Erythroblast (primary cell): ENCODE measurements around the gene SCLY.

Experiments used
- DNase-seq, 2 experiments: peaks; one replicate each; lab custom pipeline; 2025; lab: John Stamatoyannopoulos, UW
- GATA1 ChIP-seq: IDR thresholded peaks from 2 replicates; pipeline ENCODE4 v1.6.1; 2011; ENCODE audit warnings: low read depth, mild to moderate bottlenecking, control low read depth, low read length, moderate library complexity
- POLR2A ChIP-seq: IDR thresholded peaks from 2 replicates; pipeline ENCODE4 v1.6.1; 2011; ENCODE audit warnings: mild to moderate bottlenecking, low read length

Gene SCLY

GRCh38 chr2:238140040-238140439 lies 79.2 kb downstream of the SCLY start:
- TF ChIP-seq POLR2A: no peak
- TF ChIP-seq GATA1: no peak
- no peak for DNase-seq

- no peak for DNase-seq
- no peak for TF ChIP-seq GATA1
- TF ChIP-seq POLR2A: no peak
Observed at GRCh38 chr2:238140721-238141540, 80.1 kb downstream of the SCLY start.

- no peak for TF ChIP-seq GATA1
- TF ChIP-seq POLR2A: no peak
- peak in 1 of 2 experiments; percentile 21 for DNase-seq
Observed at GRCh38 chr2:238141541-238142318, 80.9 kb downstream of the SCLY start.

- no peak for TF ChIP-seq GATA1
- TF ChIP-seq POLR2A: no peak
- DNase-seq: no peak
Observed at GRCh38 chr2:238142382-238143205, 81.8 kb downstream of the SCLY start.

- no peak for TF ChIP-seq GATA1
- TF ChIP-seq POLR2A: no peak
- DNase-seq: no peak
Observed at GRCh38 chr2:238143239-238143951, 82.6 kb downstream of the SCLY start.

GRCh38 chr2:238144262-238144661 lies 83.5 kb downstream of the SCLY start:
- TF ChIP-seq GATA1: no peak
- no peak for TF ChIP-seq POLR2A
- no peak for DNase-seq

- TF ChIP-seq GATA1 (no peak), POLR2A (no peak)
- no peak for DNase-seq
Observed at GRCh38 chr2:238145046-238145445, 84.2 kb downstream of the SCLY start.

- DNase-seq: no peak
- TF ChIP-seq GATA1 (no peak), POLR2A (no peak)
Observed at GRCh38 chr2:238145851-238146250, 85.0 kb downstream of the SCLY start.

- no peak for TF ChIP-seq POLR2A
- no peak for TF ChIP-seq GATA1
- peak in 1 of 2 experiments; percentile 22 for DNase-seq
Observed at GRCh38 chr2:238146884-238147544, 86.2 kb downstream of the SCLY start.

- no peak for DNase-seq
- no peak for TF ChIP-seq GATA1
- no peak for TF ChIP-seq POLR2A
Observed at GRCh38 chr2:238148981-238149380, 88.2 kb downstream of the SCLY start.
